GM23338 (cell line): ENCODE results near the gene FUBP1. TPM values are rescaled to one million over a fixed set of nuclear protein-coding genes. Genes with fewer than 3 reads are reported as not detected.
A peak's percentile ranks its signal among the peaks of the same experiment; 100 is the strongest.

Experiments
- ATAC-seq: fragments of 200-7000 bp; cut with Tn5 transposase; 3 replicates; pipeline ENCODE4 v1.9.1; 2020
- DNase-seq: peaks from one replicate; pipeline ENCODE4 v3.0.0-alpha.2; 2015; ENCODE audit warnings: low spot score
- H2AFZ ChIP-seq: fragments of 200-600 bp; sonication (generic); 2 replicates; pipeline ENCODE4 v1.8.0; 2016; ENCODE audit warnings: antibody characterized with exemption, mild to moderate bottlenecking, moderate library complexity
- H3F3A ChIP-seq: fragments of 200-600 bp; sonication (generic); replicated peaks from 2 replicates; pipeline ENCODE4 v1.8.0; 2017; ENCODE audit warnings: antibody characterized with exemption, mixed run types, low read depth
- H3K27ac ChIP-seq: fragments of 200-600 bp; sonication (generic); 2 replicates; pipeline ENCODE4 v1.6.1; 2016; ENCODE audit warnings: low read depth
- H3K27me3 ChIP-seq: fragments of 200-600 bp; sonication (generic); 2 replicates; pipeline ENCODE4 v1.8.0; 2016; ENCODE audit warnings: mild to moderate bottlenecking, mixed run types, moderate library complexity; ENCODE audit not compliant: insufficient read depth
- H3K36me3 ChIP-seq: fragments of 200-600 bp; sonication (generic); 2 replicates; pipeline ENCODE4 v1.8.0; 2016; ENCODE audit warnings: mild to moderate bottlenecking; ENCODE audit not compliant: insufficient read depth
- H3K4me1 ChIP-seq: fragments of 200-600 bp; sonication (generic); 2 replicates; pipeline ENCODE4 v1.8.0; 2016; ENCODE audit warnings: mild to moderate bottlenecking, moderate library complexity; ENCODE audit not compliant: insufficient read depth
- H3K4me2 ChIP-seq: fragments of 200-600 bp; sonication (generic); 2 replicates; pipeline ENCODE4 v1.7.1; 2017; ENCODE audit warnings: mixed run types
- H3K4me3 ChIP-seq: fragments of 200-600 bp; sonication (generic); 2 replicates; pipeline ENCODE4 v1.6.1; 2016; ENCODE audit warnings: mixed run types
- H3K79me2 ChIP-seq: fragments of 200-600 bp; sonication (generic); replicated peaks from 2 replicates; pipeline ENCODE4 v1.8.0; 2017; ENCODE audit warnings: mild to moderate bottlenecking; ENCODE audit not compliant: insufficient read depth
- H3K9me2 ChIP-seq: fragments of 200-600 bp; sonication (generic); 2 replicates; pipeline ENCODE4 v1.8.0; 2017; ENCODE audit not compliant: insufficient read depth
- H4K20me1 ChIP-seq: fragments of 200-600 bp; sonication (generic); replicated peaks from 2 replicates; pipeline ENCODE4 v1.8.0; 2017; ENCODE audit warnings: mild to moderate bottlenecking; ENCODE audit not compliant: insufficient read depth
- H3K27ac Mint-ChIP-seq: 2 replicates; pipeline ENCODE4 v1.8.0; 2020; ENCODE audit warnings: inconsistent platforms, mild to moderate bottlenecking, moderate library complexity, mixed read lengths
- H3K27me3 Mint-ChIP-seq: 3 replicates; pipeline ENCODE4 v1.8.0; 2022; ENCODE audit warnings: low read depth, mild to moderate bottlenecking, moderate library complexity, mixed read lengths, inconsistent platforms; ENCODE audit not compliant: insufficient read depth, poor library complexity
- H3K36me3 Mint-ChIP-seq: 3 replicates; pipeline ENCODE4 v1.8.0; 2021; ENCODE audit warnings: low read depth, mild to moderate bottlenecking, inconsistent platforms, moderate library complexity, mixed read lengths
- H3K4me1 Mint-ChIP-seq: 3 replicates; pipeline ENCODE4 v1.8.0; 2020; ENCODE audit warnings: mild to moderate bottlenecking, inconsistent platforms, mixed read lengths
- H3K4me3 Mint-ChIP-seq: 3 replicates; pipeline ENCODE4 v1.8.0; 2021; ENCODE audit warnings: moderate library complexity, mild to moderate bottlenecking, inconsistent platforms, mixed read lengths
- H3K9me3 Mint-ChIP-seq: 3 replicates; pipeline ENCODE4 v1.8.0; 2020; ENCODE audit warnings: moderate library complexity, mild to moderate bottlenecking, inconsistent platforms, mixed read lengths
- POLR2AphosphoS5 ChIP-seq: IDR thresholded peaks from 2 replicates; pipeline ENCODE4 v1.6.1; 2016; ENCODE audit warnings: antibody characterized with exemption, low read depth
- STAT1 ChIP-seq: IDR thresholded peaks from one replicate; pipeline ENCODE4 v1.6.1; 2016; ENCODE audit warnings: antibody characterized with exemption; ENCODE audit not compliant: unreplicated experiment
- ZNF331 ChIP-seq: fragments of 250-450 bp; sonication (Bioruptor Pico); IDR thresholded peaks from 2 replicates; pipeline ENCODE4 v1.5.0; 2020; ENCODE audit warnings: low read depth, mild to moderate bottlenecking, moderate library complexity
- ZNF462 ChIP-seq: fragments of 250-450 bp; sonication (Bioruptor Pico); IDR thresholded peaks from 2 replicates; pipeline ENCODE4 v1.5.0; 2020; ENCODE audit warnings: mild to moderate bottlenecking, moderate library complexity
- polyA plus RNA-seq: library from polyadenylated mRNA; unstranded; fragments of >200 nt; fragmentation: Nextera tagmentation; extraction: Ambion mirVana; gene quantifications from 2 replicates; pipeline ENCODE4 v1.2.1, GENCODE V29; 2016
- small RNA-seq: library from RNA; depleted of rRNA; stranded (forward); fragments of <200 nt; gene quantifications from one replicate; pipeline ENCODE3, GENCODE V24; 2014; ENCODE audit warnings: low replicate concordance
- total RNA-seq: library from RNA; depleted of rRNA; stranded (reverse); fragments of >200 nt; shearing (Covaris generic); gene quantifications from 2 replicates; pipeline ENCODE4 v1.2.3, GENCODE V29; 2014; rRNA removed

FUBP1 gene
- total and polyA plus RNA-seq, 2 experiments from 2014 or later: 212 to 308 TPM

- no peaks in the 10 kb centered on the region for H3K9me2 ChIP-seq
- H3K36me3 ChIP-seq: no peaks in the 10 kb centered on the region
- H2AFZ ChIP-seq: no peak overlapping the region
- Mint-ChIP-seq H3K27me3 (peaks cover 2% of the 10 kb centered on the region), H3K36me3 (no peaks in the 10 kb centered on the region), H3K4me1 (no peaks in the 10 kb centered on the region), H3K4me3 (no peak overlapping the region), H3K9me3 (no peaks in the 10 kb centered on the region), H3K27ac (no peak overlapping the region)
- no peaks in the 10 kb centered on the region for H3K79me2 ChIP-seq
- no peaks in the 10 kb centered on the region for H3K27me3 ChIP-seq
- no peak for DNase-seq
- no peaks in the 10 kb centered on the region for H3K4me1 ChIP-seq
- TF ChIP-seq ZNF462 (CRISPR knock-in tag) (no peak), ZNF331 (CRISPR knock-in tag) (no peak), POLR2AphosphoS5 (no peak), STAT1 (no peak)
- no peak overlapping the region for H3K27ac ChIP-seq
- H3K4me2 ChIP-seq: no peak overlapping the region
- no peak overlapping the region for H3K4me3 ChIP-seq
- ATAC-seq: no peak
- no peaks in the 10 kb centered on the region for H3F3A ChIP-seq
- no peaks in the 10 kb centered on the region; the same call in 1 of the 2 replicates for H4K20me1 ChIP-seq
Observed at GRCh38 chr1:77899647-77900320, 79.1 kb downstream of the FUBP1 start.

Small RNA genes lying within 50 kb of the gene (small RNA-seq; reads per million reads assigned to genes)
- 1.7 reads per million, percentile 77 among the genes with 10 or more reads in this experiment for gene AC103591.3

Other genes starting within 250 kb of the FUBP1 start
- 61.9 and 63.9 TPM in 2 replicates for gene USP33, start 219.2 kb downstream of the FUBP1 start, total RNA-seq
- gene USP33, start 219.2 kb downstream of the FUBP1 start, polyA plus RNA-seq: 36.6 and 42.4 TPM in 2 replicates
- gene MIGA1, start 199.4 kb downstream of the FUBP1 start, total RNA-seq: 7.5 TPM in 2 replicates
- 3.4 and 4.6 TPM in 2 replicates for gene MIGA1, start 199.4 kb downstream of the FUBP1 start, polyA plus RNA-seq
- 2.6 and 3.8 TPM in 2 replicates for gene NEXN, start 90.4 kb downstream of the FUBP1 start, total RNA-seq
- gene NEXN, start 90.4 kb downstream of the FUBP1 start, polyA plus RNA-seq: 11.8 and 12.2 TPM in 2 replicates
- 12.9 and 14.1 TPM in 2 replicates for gene DNAJB4, start 25.9 kb upstream of the FUBP1 start, total RNA-seq
- gene DNAJB4, start 25.9 kb upstream of the FUBP1 start, polyA plus RNA-seq: 8.2 and 12.4 TPM in 2 replicates
- 1.5 and 2.7 TPM in 2 replicates for gene GIPC2, start 66.9 kb upstream of the FUBP1 start, total RNA-seq
- gene GIPC2, start 66.9 kb upstream of the FUBP1 start, polyA plus RNA-seq: 1.2 and 2.6 TPM in 2 replicates